Activated CD4-positive, alpha-beta memory T cell treated with anti-CD3 and anti-CD28 coated beads, Interleukin-2, amount 10 ng/mL, durations not matched to agents 7 days and 5 days (primary cell): Measurements from ENCODE around the gene THSD7B. TPM values are rescaled to one million over a fixed set of nuclear protein-coding genes. Genes with fewer than 3 reads are reported as not detected.

Source experiments
- CTCF ChIA-PET: fragments of 350-600 bp; sonication (Branson Sonifier 250); formaldehyde crosslinking; loops from one replicate; lab custom pipeline; 2021; ENCODE audit warnings: antibody characterized with exemption, inconsistent platforms; lab: Charles Lee
- POLR2A ChIA-PET: fragments of 350-600 bp; sonication (Branson Sonifier 250); formaldehyde crosslinking; loops from one replicate; lab custom pipeline; 2021; ENCODE audit warnings: antibody characterized with exemption; lab: Charles Lee
- DNase-seq: peaks from one replicate; pipeline ENCODE4 v3.0.0-alpha.2; 2020
- H3K27ac Mint-ChIP-seq: one replicate; pipeline ENCODE4 v1.8.0; 2021; ENCODE audit warnings: mild to moderate bottlenecking, mixed read lengths
- H3K27me3 Mint-ChIP-seq: one replicate; pipeline ENCODE4 v1.8.0; 2021; ENCODE audit warnings: mixed read lengths
- H3K36me3 Mint-ChIP-seq: one replicate; pipeline ENCODE4 v1.8.0; 2021; ENCODE audit warnings: low read depth, mixed read lengths
- H3K4me1 Mint-ChIP-seq: one replicate; pipeline ENCODE4 v1.8.0; 2021; ENCODE audit warnings: mixed read lengths
- H3K4me3 Mint-ChIP-seq: one replicate; pipeline ENCODE4 v1.8.0; 2021; ENCODE audit warnings: mild to moderate bottlenecking, mixed read lengths
- H3K9me3 Mint-ChIP-seq: one replicate; pipeline ENCODE4 v1.8.0; 2021; ENCODE audit warnings: mixed read lengths
- total RNA-seq, 2 experiments: library from RNA; stranded (reverse); gene quantifications; one replicate each; pipeline ENCODE4 v1.2.3, GENCODE V29; 2021

Gene THSD7B
- total RNA-seq, 2 experiments from 2014 or later = not detected

DNA sequence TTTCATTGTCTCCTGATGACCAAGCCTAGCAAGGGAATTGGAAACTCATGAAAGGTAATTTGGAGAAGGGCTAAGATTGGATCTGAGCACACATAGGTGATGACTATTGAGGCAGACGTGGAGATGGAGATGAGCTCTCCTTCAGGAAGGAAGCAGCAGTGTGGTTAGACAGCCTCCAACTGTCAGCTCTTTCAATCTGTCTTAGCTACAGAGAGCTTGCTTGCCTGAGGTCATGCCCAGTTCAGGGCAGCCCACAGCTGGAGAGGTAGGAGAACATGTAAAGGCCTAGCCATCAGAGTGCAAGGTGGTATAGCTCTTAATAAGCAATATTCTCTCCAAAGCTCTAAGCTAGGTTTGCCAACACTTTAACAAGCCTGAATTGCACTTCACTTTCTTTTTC, 79.2 kb downstream of the THSD7B start:
- CTCF ChIA-PET = interaction anchor here (0.7 kb wide), 1 partner anchor 1047 kb away, joined by 4 read pairs; no protein-coding TSS in a partner anchor
- no peak overlapping the region for H3K27ac Mint-ChIP-seq
- no peak for DNase-seq
- no peaks in the 10 kb centered on the region for H3K4me1 Mint-ChIP-seq
- no peaks in the 10 kb centered on the region for H3K36me3 Mint-ChIP-seq
- H3K27me3 Mint-ChIP-seq = no peaks in the 10 kb centered on the region
- POLR2A ChIA-PET = no interaction called here
- H3K9me3 Mint-ChIP-seq = no peaks in the 10 kb centered on the region
- no peak overlapping the region for H3K4me3 Mint-ChIP-seq

GRCh38 chr2:136858656-136859055, 93.3 kb downstream of the THSD7B start:
- Mint-ChIP-seq H3K4me3 (no peak overlapping the region), H3K9me3 (no peaks in the 10 kb centered on the region), H3K4me1 (no peaks in the 10 kb centered on the region), H3K36me3 (no peaks in the 10 kb centered on the region), H3K27me3 (no peaks in the 10 kb centered on the region), H3K27ac (no peak overlapping the region)
- CTCF ChIA-PET = no interaction called here
- POLR2A ChIA-PET = no interaction called here
- no peak for DNase-seq

DNA sequence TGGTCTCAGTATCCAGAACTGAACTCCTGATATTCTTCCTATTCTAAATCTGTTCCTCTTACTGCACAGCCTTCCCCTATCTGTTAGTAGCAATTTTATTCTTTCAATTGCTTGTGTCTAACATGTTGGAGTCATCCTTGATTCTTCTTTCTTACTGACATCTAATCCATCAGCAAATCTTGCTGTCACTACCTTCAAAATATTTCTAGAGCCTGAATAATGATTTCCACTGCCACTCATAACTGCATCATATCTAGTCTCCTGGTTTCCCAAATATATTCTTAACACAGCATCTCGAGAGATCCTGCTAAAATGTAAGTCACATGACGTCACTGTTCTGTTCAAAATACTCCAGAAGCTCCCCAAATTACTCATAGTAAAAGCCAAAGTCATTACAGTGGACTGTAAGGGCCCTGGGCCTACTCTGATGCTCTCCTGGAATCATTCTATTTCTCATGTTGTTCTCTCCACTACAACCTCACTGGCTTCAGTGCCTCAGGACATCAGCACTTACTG, 95.2 kb downstream of the THSD7B start:
- ChIA-PET POLR2A (no interaction called here), CTCF (no interaction called here)
- Mint-ChIP-seq H3K4me3 (no peak overlapping the region), H3K9me3 (no peaks in the 10 kb centered on the region), H3K27ac (no peak overlapping the region), H3K4me1 (no peaks in the 10 kb centered on the region), H3K36me3 (no peaks in the 10 kb centered on the region), H3K27me3 (no peaks in the 10 kb centered on the region)
- DNase-seq = no peak

DNA sequence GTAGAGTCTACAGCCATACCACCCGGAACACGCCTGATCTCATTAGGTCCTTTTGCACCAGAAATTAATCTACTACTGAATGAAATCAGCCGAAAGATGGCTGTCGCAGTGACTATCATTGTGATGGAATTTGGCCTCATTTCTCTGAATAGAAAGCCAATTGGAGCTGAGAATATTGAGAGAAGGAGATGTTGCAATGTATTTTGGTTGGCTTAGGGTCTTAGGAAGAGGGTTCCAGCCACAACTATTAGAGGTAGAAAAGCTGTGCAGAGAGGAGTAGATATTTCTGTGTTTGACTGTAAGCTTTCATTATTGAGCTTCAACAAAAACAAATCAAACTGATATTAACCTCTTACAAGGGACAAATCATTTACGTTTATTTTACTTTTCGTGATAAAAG, 98.1 kb downstream of the THSD7B start:
- POLR2A ChIA-PET = no interaction called here

DNA sequence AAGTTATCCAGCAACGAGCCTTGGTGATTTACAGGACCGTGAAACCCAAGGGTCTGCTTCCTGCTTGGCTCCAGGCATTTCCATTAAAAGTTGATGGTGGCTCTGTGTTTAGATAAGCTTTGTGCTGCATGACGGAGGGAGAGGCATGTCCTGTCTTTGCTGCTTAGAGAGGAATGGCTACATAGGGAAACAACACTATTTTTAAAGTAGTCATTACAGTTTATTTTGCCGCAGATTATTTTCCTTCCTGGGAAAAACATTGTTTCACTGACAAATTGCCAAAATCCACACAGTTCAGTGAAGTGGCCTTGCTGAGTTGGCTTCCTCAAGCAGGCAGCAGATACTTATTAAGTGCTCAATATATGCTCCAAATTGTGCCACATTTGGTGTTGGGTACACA, 98.5 kb downstream of the THSD7B start:
- Mint-ChIP-seq H3K4me1 (no peaks in the 10 kb centered on the region), H3K27me3 (no peaks in the 10 kb centered on the region), H3K9me3 (no peaks in the 10 kb centered on the region), H3K4me3 (no peak overlapping the region), H3K27ac (no peak overlapping the region), H3K36me3 (no peaks in the 10 kb centered on the region)
- CTCF ChIA-PET = no interaction called here
- DNase-seq = no peak
- POLR2A ChIA-PET = no interaction called here

More for the DNA sequence above, 98.1 kb downstream of the THSD7B start:
- no peak overlapping the region for H3K4me3 Mint-ChIP-seq
- no peaks in the 10 kb centered on the region for H3K4me1 Mint-ChIP-seq
- no peaks in the 10 kb centered on the region for H3K9me3 Mint-ChIP-seq
- H3K36me3 Mint-ChIP-seq = no peaks in the 10 kb centered on the region
- H3K27ac Mint-ChIP-seq = no peak overlapping the region
- CTCF ChIA-PET = no interaction called here
- DNase-seq = no peak
- H3K27me3 Mint-ChIP-seq = no peaks in the 10 kb centered on the region

DNA sequence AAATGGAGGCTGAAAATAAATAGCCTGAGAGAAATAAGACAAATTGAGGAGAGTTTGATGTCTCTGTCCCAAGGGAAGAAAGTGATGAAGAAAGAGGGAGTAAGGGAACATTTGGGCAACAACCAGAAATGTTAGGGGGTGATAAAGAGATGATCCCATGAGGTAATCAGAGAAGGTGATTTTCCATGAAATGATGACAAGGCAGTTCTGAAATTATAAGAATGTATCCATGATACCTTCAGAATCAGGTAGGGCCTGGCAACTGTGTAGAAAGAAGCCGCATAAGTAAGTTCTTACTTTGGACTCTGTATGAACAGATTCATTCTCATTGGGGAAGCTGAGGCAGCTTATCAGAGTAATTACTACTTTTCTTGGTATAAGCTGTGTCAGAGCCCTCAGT, 106.1 kb downstream of the THSD7B start:
- no peaks in the 10 kb centered on the region for H3K36me3 Mint-ChIP-seq
- DNase-seq = no peak
- ChIA-PET CTCF (no interaction called here), POLR2A (no interaction called here)
- H3K9me3 Mint-ChIP-seq = no peaks in the 10 kb centered on the region
- no peaks in the 10 kb centered on the region for H3K4me1 Mint-ChIP-seq
- H3K27ac Mint-ChIP-seq = no peak overlapping the region
- H3K4me3 Mint-ChIP-seq = no peak overlapping the region
- H3K27me3 Mint-ChIP-seq = no peaks in the 10 kb centered on the region

DNA sequence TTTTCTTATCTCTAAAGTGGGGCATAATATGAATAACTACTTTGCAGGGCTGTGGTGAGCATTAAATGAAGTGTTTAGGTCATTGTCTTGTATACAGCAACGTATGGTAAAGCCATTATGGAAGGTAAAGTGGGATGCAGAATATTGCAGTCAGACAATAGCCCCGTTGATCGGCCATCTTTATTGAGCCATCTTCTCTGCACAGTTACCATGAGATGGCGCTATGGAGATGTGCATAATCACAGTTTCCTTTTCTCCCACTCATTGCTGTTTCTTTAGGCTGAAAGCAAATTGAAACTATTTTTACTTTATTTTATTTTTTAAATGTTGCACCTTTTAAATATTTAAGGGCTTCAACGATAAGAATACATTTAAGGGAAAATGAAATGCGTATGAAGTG, 108.9 kb downstream of the THSD7B start:
- no peak for DNase-seq
- Mint-ChIP-seq H3K4me3 (no peak overlapping the region), H3K9me3 (no peaks in the 10 kb centered on the region), H3K4me1 (no peaks in the 10 kb centered on the region), H3K27me3 (no peaks in the 10 kb centered on the region), H3K36me3 (no peaks in the 10 kb centered on the region), H3K27ac (no peak overlapping the region)
- ChIA-PET POLR2A (no interaction called here), CTCF (no interaction called here)

- H3K27me3 Mint-ChIP-seq = no peaks in the 10 kb centered on the region
- no peak overlapping the region for H3K27ac Mint-ChIP-seq
- no peak for DNase-seq
- CTCF ChIA-PET = no interaction called here
- POLR2A ChIA-PET = no interaction called here
- H3K9me3 Mint-ChIP-seq = no peaks in the 10 kb centered on the region
- no peaks in the 10 kb centered on the region for H3K36me3 Mint-ChIP-seq
- H3K4me1 Mint-ChIP-seq = no peaks in the 10 kb centered on the region
- no peak overlapping the region for H3K4me3 Mint-ChIP-seq
Observed at GRCh38 chr2:136891100-136891499, 125.8 kb downstream of the THSD7B start.

DNA sequence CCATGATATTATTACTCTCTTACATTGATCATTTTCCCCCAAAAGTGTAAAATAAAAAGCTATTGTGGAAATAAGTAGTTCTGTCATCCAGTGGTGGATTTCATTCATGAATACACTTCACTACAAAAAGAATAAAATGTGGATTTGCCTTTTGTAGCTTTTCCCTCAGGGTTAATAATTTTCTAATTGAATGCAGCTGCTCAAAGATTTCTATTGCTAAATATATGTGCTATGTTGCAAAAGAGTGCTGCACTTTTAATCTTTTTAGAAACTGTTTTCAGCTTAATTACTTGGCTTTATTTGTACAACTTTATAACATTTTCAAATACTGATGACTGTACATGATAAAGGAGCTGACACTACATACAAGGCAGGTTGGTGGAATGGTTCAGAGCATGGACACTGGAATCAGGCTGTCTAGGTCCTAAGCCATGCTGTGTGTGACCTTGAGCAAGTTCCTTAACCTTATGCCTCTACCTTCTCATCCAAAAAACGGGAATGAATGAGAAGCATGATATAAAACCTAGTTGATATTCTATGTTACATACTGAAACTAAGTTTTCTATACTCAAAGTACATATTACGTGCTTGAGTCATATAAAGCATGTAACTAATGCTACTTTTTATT, 128.8 kb downstream of the THSD7B start:
- CTCF ChIA-PET = no interaction called here
- Mint-ChIP-seq H3K4me3 (no peak overlapping the region), H3K36me3 (no peaks in the 10 kb centered on the region)

GRCh38 chr2:136901732-136902131, 136.4 kb downstream of the THSD7B start:
- H3K27me3 Mint-ChIP-seq = no peaks in the 10 kb centered on the region
- POLR2A ChIA-PET = no interaction called here
- no peaks in the 10 kb centered on the region for H3K4me1 Mint-ChIP-seq
- H3K27ac Mint-ChIP-seq = no peak overlapping the region
- no peak overlapping the region for H3K4me3 Mint-ChIP-seq
- CTCF ChIA-PET = no interaction called here
- H3K9me3 Mint-ChIP-seq = peaks cover 6% of the 10 kb centered on the region
- no peaks in the 10 kb centered on the region for H3K36me3 Mint-ChIP-seq
- DNase-seq = no peak

More for the DNA sequence above, 128.8 kb downstream of the THSD7B start:
- Mint-ChIP-seq H3K4me1 (no peaks in the 10 kb centered on the region), H3K27ac (no peak overlapping the region), H3K27me3 (no peaks in the 10 kb centered on the region), H3K9me3 (peaks cover 6% of the 10 kb centered on the region)
- POLR2A ChIA-PET = no interaction called here
- DNase-seq = no peak

DNA sequence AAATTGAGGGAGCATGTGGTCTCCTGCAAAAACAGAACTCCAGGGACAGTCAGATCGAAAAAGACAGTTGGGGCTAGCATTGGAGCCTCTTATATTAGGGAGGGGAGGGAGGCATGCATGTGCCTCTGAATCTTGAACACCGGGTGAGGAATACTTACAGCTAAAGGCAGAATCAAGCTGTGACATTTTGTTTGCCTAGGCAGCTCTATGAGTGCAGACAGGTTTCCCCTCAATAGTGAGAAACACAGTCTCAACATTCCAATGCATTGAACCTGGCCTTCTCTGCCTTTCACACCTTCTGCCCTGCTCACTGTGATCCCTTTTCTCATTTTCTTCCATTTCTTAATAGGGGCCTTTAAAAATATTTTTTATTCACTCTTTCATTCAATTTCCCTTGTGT, 140.4 kb downstream of the THSD7B start:
- Mint-ChIP-seq H3K4me3 (no peak overlapping the region), H3K36me3 (no peaks in the 10 kb centered on the region), H3K27ac (no peak overlapping the region), H3K9me3 (no peaks in the 10 kb centered on the region), H3K27me3 (no peaks in the 10 kb centered on the region), H3K4me1 (no peaks in the 10 kb centered on the region)
- ChIA-PET CTCF (no interaction called here), POLR2A (no interaction called here)
- DNase-seq = no peak

DNA sequence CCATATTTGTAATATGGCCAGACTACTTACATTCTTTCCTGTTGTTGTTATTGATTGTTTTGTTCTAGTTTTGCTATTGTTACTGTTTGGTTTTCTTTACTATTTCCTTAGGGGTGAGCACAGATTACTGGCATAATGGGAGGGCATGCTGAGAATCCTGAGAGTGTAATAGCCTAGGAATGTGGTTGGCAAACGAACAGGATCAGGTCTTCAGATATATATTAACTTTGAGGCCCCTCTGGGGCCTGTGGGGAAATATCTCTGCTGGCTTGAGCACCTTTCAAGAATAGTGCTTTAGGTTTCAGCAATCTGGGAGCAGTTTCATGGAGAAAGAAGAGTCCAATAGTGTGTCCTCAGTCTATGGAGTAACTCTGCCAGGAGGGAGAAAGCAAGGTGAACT, 144.4 kb downstream of the THSD7B start:
- Mint-ChIP-seq H3K4me3 (no peak overlapping the region), H3K9me3 (no peaks in the 10 kb centered on the region), H3K36me3 (no peaks in the 10 kb centered on the region), H3K4me1 (no peaks in the 10 kb centered on the region), H3K27me3 (no peaks in the 10 kb centered on the region), H3K27ac (no peak overlapping the region)
- CTCF ChIA-PET = no interaction called here
- POLR2A ChIA-PET = no interaction called here
- DNase-seq = no peak

- Mint-ChIP-seq H3K27me3 (no peaks in the 10 kb centered on the region), H3K9me3 (no peaks in the 10 kb centered on the region), H3K4me1 (no peaks in the 10 kb centered on the region), H3K27ac (no peak overlapping the region), H3K4me3 (no peak overlapping the region), H3K36me3 (no peaks in the 10 kb centered on the region)
- DNase-seq = no peak
- CTCF ChIA-PET = no interaction called here
- POLR2A ChIA-PET = no interaction called here
Observed at GRCh38 chr2:136916131-136916530, 150.8 kb downstream of the THSD7B start.

DNA sequence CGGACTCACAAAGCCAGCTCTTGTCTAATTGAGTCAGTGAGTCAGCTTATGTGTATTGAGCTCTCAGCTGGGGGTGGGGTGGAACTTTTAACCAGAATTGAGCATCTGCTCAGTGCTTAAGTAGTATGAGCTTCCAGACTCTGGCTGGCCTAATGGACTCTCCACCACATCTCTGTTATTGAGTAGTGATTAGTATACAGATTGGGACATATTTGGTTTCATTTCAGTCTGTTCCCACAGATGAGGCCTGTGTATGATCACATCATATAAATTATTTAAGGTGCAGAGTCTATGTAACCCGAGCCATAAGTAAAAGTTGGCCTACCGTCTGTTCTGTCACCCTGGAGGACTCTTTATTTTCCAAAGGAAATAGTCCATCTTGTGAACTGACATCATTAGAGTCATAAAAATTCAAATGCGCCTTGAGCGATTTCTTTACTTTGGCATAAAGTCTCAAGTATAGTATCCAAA, 152.1 kb downstream of the THSD7B start:
- H3K27me3 Mint-ChIP-seq = no peaks in the 10 kb centered on the region
- H3K27ac Mint-ChIP-seq = no peak overlapping the region
- CTCF ChIA-PET = no interaction called here
- DNase-seq = no peak
- H3K36me3 Mint-ChIP-seq = no peaks in the 10 kb centered on the region
- H3K9me3 Mint-ChIP-seq = no peaks in the 10 kb centered on the region
- no peak overlapping the region for H3K4me3 Mint-ChIP-seq
- H3K4me1 Mint-ChIP-seq = no peaks in the 10 kb centered on the region
- POLR2A ChIA-PET = no interaction called here
